ENCODE data around the gene SLC8B1.
A peak's percentile ranks its signal among the peaks of the same experiment; 100 is the strongest.

The SLC8B1 gene

DNA sequence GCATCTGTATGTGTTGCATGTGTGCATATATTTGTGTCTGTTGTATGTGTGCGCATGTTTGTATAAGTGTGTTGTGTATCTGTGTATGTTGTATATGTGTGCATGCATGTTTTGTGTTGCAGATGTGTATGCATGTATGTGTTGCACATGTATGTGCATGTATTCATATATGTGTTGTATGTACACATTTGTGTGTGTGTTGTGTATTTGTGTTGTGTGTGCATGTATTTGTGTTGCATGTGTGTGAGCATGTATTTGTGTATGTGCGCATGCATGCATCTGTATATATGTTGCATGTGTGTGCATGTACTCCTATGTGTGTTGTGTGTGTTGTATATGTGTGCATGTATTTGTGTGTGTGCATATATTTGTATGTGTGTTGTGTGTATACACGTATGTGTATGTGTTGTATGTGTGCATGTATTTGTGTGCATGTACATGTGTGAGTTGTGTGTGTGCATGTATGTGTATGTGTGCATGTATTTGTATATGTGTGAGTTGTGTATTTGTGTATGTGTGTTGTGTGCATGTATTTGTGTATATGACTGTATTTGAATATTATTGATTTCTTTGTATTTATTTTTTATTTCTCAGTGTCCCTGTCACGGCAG, 16.8 kb downstream of the SLC8B1 start:
- TF ChIP-seq, protein P1, sequence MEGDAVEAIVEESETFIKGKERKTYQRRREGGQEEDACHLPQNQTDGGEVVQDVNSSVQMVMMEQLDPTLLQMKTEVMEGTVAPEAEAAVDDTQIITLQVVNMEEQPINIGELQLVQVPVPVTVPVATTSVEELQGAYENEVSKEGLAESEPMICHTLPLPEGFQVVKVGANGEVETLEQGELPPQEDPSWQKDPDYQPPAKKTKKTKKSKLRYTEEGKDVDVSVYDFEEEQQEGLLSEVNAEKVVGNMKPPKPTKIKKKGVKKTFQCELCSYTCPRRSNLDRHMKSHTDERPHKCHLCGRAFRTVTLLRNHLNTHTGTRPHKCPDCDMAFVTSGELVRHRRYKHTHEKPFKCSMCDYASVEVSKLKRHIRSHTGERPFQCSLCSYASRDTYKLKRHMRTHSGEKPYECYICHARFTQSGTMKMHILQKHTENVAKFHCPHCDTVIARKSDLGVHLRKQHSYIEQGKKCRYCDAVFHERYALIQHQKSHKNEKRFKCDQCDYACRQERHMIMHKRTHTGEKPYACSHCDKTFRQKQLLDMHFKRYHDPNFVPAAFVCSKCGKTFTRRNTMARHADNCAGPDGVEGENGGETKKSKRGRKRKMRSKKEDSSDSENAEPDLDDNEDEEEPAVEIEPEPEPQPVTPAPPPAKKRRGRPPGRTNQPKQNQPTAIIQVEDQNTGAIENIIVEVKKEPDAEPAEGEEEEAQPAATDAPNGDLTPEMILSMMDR (conservative IDR thresholded peaks at IDR 0.05) = no peak
- H3K27ac ChIP-seq = no peak overlapping the region

GRCh38 chr12:113317122-113317521, 17.8 kb downstream of the SLC8B1 start:
- TF ChIP-seq, protein P1 (conservative IDR thresholded peaks at IDR 0.05) = no peak
- no peak overlapping the region for H3K27ac ChIP-seq

DNA sequence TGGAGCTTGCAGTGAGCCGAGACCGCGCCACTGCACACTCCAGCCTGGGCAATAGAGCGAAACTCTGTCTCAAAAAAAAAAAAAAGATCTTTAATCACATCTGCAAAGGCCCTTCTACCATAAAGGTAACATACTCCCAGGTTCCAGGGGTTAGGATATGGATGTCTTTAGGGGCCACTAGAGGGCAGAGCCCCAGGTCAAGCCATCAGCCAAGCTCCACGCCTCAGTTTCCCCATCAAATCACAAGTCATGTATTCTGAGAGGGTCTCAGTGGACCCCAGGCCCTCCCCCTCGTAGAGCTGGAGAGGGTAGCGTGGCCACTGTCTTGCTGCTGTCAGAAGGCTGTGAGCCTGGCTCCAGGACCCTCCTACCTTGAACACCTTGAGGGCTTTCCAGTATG, 18.8 kb downstream of the SLC8B1 start:
- TF ChIP-seq, protein P1 (conservative IDR thresholded peaks at IDR 0.05) = 0 out of 2 replicates have a peak, but pooled peaks have one; percentile 16
- H3K27ac ChIP-seq = no peak overlapping the region

DNA sequence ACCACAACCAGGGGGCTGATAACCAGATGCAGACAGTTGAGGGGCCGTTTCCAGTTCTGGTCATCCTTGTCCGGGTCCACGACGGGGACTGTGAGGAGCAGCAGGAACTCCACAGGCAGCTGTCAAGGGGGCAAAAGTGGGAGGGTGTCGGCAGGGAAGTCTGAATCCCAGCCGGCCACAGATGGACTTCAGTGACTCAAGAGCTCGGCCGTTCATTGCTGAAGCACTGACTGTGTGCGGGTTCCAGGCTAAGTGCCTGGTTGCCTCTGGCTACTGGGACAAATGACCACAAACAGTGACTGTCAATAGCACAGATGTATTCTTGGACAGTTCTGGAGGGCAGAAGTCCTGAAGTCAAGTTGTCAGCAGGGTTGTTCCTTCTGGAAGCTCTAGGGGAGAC, 19.6 kb downstream of the SLC8B1 start:
- TF ChIP-seq, protein P1 (conservative IDR thresholded peaks at IDR 0.05) = no peak
- H3K27ac ChIP-seq = no peak overlapping the region

- no peak overlapping the region for H3K27ac ChIP-seq
- TF ChIP-seq, protein P1 (conservative IDR thresholded peaks at IDR 0.05) = no peak
Observed at GRCh38 chr12:113314121-113314529, 20.8 kb downstream of the SLC8B1 start.

DNA sequence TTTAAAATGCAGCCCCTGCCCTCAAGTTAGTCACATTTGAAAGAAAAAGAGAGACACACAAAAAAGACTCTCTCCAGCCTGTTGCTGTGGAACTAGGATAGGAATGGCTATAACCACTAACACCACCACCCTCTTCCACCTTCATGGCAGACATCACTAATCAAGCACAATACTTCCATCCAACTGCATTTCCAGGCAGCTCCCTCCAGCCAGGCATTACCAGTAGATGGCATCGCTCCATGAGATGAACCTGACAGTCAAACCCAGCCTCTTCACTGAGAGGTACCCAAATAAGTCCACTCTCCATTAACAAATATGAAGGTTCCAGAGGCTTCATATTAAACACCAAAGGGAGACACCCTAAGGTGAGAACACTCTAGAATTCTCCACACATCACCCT, 24.4 kb downstream of the SLC8B1 start:
- no peak overlapping the region for H3K27ac ChIP-seq

GRCh38 chr12:113306382-113306781, 28.5 kb downstream of the SLC8B1 start:
- H3K27ac ChIP-seq = no peak overlapping the region
- TF ChIP-seq, protein P1 (conservative IDR thresholded peaks at IDR 0.05) = no peak

More for the DNA sequence above, 24.4 kb downstream of the SLC8B1 start:
- TF ChIP-seq, protein P1 (conservative IDR thresholded peaks at IDR 0.05) = peak; percentile 46
